Kidney capillary endothelial cell (primary cell): ENCODE measurements around the gene PDGFB.
"Not testable (repeated sequence)": the region's sequence is repeated elsewhere in the genome, so short reads cannot be mapped to it uniquely, and the experiment has no call there.

Source experiments
- DNase-seq: peaks from one replicate; pipeline ENCODE4 v3.0.0-alpha.2; 2018; ENCODE audit warnings: low spot score

Gene PDGFB

GRCh38 chr22:39225591-39225990, 19.2 kb downstream of the PDGFB start:
- no peak for DNase-seq

GRCh38 chr22:39224550-39224949, 20.2 kb downstream of the PDGFB start:
- DNase-seq, result no peak

GRCh38 chr22:39223091-39223710, 21.6 kb downstream of the PDGFB start:
- DNase-seq, result no peak

GRCh38 chr22:39221999-39222686, 22.6 kb downstream of the PDGFB start:
- DNase-seq, result no peak

GRCh38 chr22:39220890-39221850, 23.6 kb downstream of the PDGFB start:
- no peak for DNase-seq

GRCh38 chr22:39220450-39220849, 24.3 kb downstream of the PDGFB start:
- DNase-seq, result no peak

- DNase-seq, result no peak
These were observed 25.4 kb downstream of the PDGFB start for GRCh38 chr22:39219071-39220039.

GRCh38 chr22:39218432-39218831, 26.4 kb downstream of the PDGFB start:
- not testable (repeated sequence) for DNase-seq

GRCh38 chr22:39216143-39216490, 28.7 kb downstream of the PDGFB start:
- no peak for DNase-seq

- DNase-seq, result no peak
These were observed 29.2 kb downstream of the PDGFB start for GRCh38 chr22:39215426-39216142.

GRCh38 chr22:39215070-39215396, 29.7 kb downstream of the PDGFB start:
- DNase-seq, result no peak

GRCh38 chr22:39214383-39215069, 30.3 kb downstream of the PDGFB start:
- no peak for DNase-seq

GRCh38 chr22:39214006-39214382, 30.8 kb downstream of the PDGFB start:
- no peak for DNase-seq

GRCh38 chr22:39212721-39213376, 31.9 kb downstream of the PDGFB start:
- DNase-seq, result no peak

GRCh38 chr22:39209756-39210155, 35.0 kb downstream of the PDGFB start:
- no peak for DNase-seq

GRCh38 chr22:39208013-39208680, 36.6 kb downstream of the PDGFB start:
- no peak for DNase-seq

GRCh38 chr22:39207141-39208012, 37.4 kb downstream of the PDGFB start:
- no peak for DNase-seq

GRCh38 chr22:39206491-39206890, 38.3 kb downstream of the PDGFB start:
- DNase-seq, result no peak
